GM18867 (cell line): ENCODE measurements around the gene P2RY12.

Source experiments
- ATAC-seq: cut with Tn5 transposase; IDR thresholded peaks from one replicate; pipeline ENCODE4 v1.9.1; 2021; ENCODE audit warnings: mild to moderate bottlenecking, moderate library complexity; ENCODE audit not compliant: unreplicated experiment

Gene P2RY12

DNA sequence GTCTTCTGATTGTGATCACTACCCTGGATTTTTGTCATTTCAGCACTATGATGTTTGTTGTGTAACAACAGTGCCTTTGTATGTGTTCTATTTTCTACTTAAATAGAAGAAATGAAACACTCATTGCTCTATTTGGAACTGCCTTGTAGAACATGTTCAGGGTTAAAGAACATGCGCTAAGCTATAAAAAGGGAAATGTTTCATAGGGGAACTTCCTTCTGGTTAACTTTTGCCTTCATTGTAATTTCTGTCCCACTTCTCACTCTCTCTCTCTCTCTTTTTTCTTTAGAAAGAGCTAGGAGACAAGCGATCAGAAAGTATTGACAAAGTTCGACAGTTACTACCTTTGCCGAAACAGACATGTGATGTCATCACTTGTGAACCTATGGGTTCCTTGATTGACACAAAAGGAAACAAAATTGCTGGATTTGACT is at the start of gene P2RY12:
P2RY12 (minus strand) TSS at position 13 of the 434 bp plus-strand sequence. CDS start 45,908 bp downstream, outside the sequence.
- peak; percentile 46 for ATAC-seq

GRCh38 chr3:151432616-151433372 is 48.2 kb upstream of the P2RY12 start:
- ATAC-seq: no peak

DNA sequence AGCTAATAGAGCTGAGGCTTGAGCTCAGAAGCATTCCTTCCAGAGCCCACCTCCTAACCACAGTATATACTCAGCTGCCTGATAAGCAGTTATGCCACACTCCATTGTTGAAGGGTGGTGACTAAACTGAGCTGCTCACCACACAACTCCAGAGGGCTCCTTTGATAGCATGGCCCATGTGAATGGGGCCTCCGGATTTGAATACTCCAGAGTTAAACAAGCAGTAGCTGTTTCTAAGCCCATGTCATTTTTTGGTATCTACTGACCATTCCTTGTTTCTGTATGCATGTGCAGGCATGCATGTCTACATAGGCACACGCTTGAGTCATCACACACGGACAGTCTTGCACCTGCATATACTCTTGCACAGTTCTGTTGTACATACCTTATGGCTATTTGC is 47.4 kb upstream of the P2RY12 start:
- ATAC-seq: no peak

- ATAC-seq: no peak
Measured at GRCh38 chr3:151430821-151431484, 46.4 kb upstream of the P2RY12 start.

- ATAC-seq: no peak
Measured at GRCh38 chr3:151428386-151428785, 43.8 kb upstream of the P2RY12 start.

DNA sequence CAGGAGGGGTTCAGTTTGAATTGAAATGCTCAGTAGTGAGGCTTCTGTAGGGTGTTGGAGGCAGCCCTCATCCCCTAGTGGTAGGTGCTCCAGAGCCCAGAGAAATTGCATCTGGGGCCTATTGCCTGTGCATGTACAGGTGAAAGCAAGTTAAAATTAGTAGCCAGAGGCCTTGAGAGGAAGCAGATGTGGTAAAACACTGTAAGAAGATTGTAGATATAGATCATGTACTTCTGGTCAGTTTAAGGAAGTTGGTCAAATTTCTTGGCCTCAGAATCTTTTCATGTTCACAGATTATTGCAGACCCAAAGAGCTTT is 41.7 kb upstream of the P2RY12 start:
- peak; percentile 77 for ATAC-seq

DNA sequence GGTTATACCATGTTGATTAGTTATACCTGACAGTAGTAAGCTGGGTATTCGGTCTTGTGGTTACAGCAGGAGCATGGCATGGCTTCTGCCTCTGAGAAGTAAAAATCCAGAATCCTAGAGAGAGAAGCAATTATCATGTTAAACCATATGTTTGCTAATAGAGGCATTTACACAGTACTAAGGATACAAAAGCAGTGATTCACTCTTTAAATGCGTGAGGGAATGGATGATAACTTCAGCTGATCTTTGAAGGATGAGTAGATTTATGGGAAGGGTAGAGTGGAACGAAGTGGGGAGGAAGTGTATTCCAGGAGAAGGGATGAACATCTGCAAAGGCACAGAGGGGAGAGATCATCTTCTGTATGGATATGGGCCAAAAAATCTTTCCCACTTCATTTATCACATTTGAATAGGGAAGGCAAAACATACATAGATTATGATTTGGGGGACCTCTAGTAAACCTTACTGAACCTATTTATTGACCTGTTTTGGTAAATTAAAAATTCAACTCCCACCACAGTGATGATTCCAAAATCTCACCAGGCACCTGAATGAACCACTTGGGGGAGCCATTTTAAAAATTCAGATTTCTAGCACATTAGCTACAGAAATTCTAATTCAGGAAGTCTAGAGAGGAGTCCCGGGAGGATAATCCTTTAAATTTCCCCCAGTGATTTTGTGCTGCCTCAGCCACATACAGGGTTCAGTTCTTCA is 41.2 kb upstream of the P2RY12 start:
- ATAC-seq: peak; percentile 26

- no peak for ATAC-seq
Measured at GRCh38 chr3:151423091-151423490, 38.5 kb upstream of the P2RY12 start.

- no peak for ATAC-seq
Measured at GRCh38 chr3:151421938-151422337, 37.4 kb upstream of the P2RY12 start.

DNA sequence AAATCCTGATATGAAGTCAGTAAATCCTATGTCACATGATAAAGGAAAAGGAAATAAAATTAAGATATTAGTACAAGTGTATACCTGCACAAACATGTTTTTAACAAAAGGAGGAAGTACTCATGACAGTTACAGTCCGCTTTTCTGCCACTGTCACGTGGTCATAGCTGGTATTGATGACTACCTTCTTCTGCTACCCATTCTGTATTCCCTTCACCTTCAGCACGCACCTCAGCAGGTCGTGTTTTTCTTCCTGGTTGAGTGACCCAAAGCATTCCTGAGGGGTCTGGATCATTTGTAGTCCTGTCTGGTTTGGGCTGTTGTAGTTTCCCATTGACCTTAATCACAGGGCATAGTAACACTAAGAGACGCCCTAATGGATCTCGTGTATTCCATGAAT is 35.3 kb upstream of the P2RY12 start:
- ATAC-seq: no peak

- ATAC-seq: no peak
Measured at GRCh38 chr3:151415289-151415688, 30.7 kb upstream of the P2RY12 start.

GRCh38 chr3:151412989-151413388 is 28.4 kb upstream of the P2RY12 start:
- no peak for ATAC-seq

- ATAC-seq: no peak
Measured at GRCh38 chr3:151410891-151411559, 26.5 kb upstream of the P2RY12 start.

- no peak for ATAC-seq
Measured at GRCh38 chr3:151407928-151408327, 23.4 kb upstream of the P2RY12 start.

GRCh38 chr3:151404316-151404715 is 19.8 kb upstream of the P2RY12 start:
- ATAC-seq: peak; percentile 40

- no peak for ATAC-seq
Measured at GRCh38 chr3:151403246-151403645, 18.7 kb upstream of the P2RY12 start.

- ATAC-seq: no peak
Measured at GRCh38 chr3:151402349-151402748, 17.8 kb upstream of the P2RY12 start.

- no peak for ATAC-seq
Measured at GRCh38 chr3:151400341-151400740, 15.8 kb upstream of the P2RY12 start.

DNA sequence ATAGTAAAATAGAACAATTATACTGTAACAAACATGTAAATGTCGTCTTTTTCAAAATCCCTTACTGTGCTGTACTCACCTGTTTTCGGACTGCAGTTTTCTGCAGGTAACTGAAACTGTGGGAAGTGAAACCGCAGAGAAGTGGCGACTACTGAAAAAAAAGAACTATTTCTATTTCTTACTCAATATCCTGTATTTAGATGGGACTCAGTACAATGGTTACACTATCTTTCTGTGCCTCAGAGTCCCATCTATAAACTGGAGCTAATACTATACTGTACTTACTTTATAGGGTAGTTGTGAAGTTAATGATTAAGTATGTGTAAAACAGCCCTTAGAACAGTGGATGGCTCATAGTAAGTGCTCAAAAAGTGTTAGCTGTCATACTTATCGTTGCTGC is 14.3 kb upstream of the P2RY12 start:
- ATAC-seq: no peak

DNA sequence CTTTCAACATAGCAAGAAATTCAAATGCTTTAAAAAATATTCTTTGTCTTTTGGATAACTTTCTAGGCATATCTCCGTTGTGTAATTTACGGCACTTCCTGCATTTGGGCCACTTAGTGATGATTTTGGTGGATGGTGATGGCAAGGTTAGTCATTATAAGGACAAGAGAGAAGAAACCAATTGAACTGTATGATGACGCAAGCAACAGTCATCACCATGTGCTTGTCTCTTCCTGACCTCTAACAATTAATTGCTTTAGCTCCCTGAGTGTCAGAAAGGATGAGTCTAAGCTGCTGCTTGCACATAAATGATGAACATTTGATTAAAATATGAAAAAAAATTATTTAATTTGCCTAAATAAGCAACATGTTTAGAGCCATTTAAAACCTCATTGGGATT is 11.3 kb upstream of the P2RY12 start:
- no peak for ATAC-seq

DNA sequence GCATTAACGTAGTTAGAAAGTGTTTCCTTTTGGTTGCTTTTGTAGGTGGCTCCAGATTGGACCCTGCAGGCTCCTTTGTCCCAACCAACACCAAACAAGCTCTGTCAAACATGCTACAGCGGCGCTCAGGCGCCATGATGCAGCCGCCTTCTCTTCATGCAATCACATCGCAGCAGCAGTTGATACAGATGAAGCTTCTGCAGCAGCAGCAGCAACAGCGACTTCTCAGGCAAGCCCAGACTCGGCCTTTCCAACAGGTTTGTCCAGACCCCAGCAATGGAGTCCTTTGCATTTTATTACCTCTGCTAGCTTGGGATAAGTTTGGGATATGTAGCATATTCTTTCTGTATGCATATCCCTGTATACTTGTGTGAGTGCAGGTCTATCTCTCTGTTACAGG is 10.1 kb upstream of the P2RY12 start:
- no peak for ATAC-seq
